HG02798 (cell line): ENCODE results near the gene NHERF1.
A peak's percentile ranks its signal among the peaks of the same experiment; 100 is the strongest.

Experiments used
- ATAC-seq: cut with Tn5 transposase; IDR thresholded peaks from one replicate; pipeline ENCODE4 v1.9.1; 2021; ENCODE audit warnings: mild to moderate bottlenecking; ENCODE audit not compliant: unreplicated experiment, poor library complexity

The NHERF1 gene

GRCh38 chr17:74764751-74765286 is 16.4 kb downstream of the NHERF1 start:
- ATAC-seq, result no peak

- no peak for ATAC-seq
Measured at GRCh38 chr17:74766413-74766812, 18.0 kb downstream of the NHERF1 start.

GRCh38 chr17:74767111-74767516 is 18.7 kb downstream of the NHERF1 start:
- ATAC-seq, result no peak

DNA sequence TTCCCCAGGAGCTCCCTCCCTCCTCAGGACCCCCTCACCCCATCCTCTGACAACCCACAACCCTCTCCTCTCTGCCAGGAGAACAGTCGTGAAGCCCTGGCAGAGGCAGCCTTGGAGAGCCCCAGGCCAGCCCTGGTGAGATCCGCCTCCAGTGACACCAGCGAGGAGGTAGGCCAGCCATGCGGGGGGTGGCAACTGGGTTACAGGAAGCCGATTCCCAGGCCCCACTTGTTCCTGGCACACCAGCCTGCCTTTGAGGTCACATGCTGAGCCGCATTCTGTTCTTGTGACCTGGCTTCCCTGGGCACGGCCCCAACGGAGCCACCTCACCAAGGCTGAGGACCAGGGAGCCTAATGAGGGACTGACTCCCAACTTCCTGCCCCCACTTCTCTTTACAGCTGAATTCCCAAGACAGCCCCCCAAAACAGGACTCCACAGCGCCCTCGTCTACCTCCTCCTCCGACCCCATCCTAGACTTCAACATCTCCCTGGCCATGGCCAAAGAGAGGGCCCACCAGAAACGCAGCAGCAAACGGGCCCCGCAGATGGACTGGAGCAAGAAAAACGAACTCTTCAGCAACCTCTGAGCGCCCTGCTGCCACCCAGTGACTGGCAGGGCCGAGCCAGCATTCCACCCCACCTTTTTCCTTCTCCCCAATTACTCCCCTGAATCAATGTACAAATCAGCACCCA is 19.8 kb downstream of the NHERF1 start:
- no peak for ATAC-seq

- no peak for ATAC-seq
Measured at GRCh38 chr17:74768763-74769114, 20.3 kb downstream of the NHERF1 start.

- no peak for ATAC-seq
Measured at GRCh38 chr17:74769266-74769855, 20.9 kb downstream of the NHERF1 start.

DNA sequence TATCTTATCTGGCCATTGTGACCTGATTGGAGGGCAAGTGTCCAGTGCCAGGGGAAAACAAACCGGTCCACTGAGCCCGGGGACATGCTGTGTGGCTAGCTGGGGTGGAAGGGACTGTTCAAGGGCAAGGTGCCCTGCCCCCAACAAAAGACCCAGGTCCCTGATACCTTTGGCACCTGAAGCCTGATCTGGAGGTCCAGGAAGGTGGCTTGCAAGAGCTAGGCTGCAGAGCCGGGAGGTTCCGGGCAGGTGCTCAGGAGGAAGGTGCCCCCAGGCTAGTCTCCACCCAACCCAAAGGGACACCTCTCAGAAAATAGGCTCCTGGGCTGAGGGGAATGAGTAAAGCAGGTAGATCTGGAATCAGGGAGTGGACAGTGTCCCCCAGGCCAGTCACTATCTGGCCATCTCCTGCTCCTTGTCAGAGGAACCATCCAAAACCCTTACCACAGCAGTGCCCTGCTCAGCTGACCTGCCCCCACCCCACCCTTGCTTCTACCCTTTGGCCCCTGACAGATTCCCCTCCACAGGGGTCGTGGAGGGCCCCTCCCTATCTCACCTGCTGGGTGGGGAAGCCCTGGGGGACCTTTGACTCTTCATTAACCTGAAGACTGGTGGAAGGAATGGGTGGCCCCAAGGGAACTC is 21.5 kb downstream of the NHERF1 start:
- ATAC-seq, result no peak

- no peak for ATAC-seq
Measured at GRCh38 chr17:74770498-74771318, 22.3 kb downstream of the NHERF1 start.

- no peak for ATAC-seq
Measured at GRCh38 chr17:74771319-74771914, 23.0 kb downstream of the NHERF1 start.

DNA sequence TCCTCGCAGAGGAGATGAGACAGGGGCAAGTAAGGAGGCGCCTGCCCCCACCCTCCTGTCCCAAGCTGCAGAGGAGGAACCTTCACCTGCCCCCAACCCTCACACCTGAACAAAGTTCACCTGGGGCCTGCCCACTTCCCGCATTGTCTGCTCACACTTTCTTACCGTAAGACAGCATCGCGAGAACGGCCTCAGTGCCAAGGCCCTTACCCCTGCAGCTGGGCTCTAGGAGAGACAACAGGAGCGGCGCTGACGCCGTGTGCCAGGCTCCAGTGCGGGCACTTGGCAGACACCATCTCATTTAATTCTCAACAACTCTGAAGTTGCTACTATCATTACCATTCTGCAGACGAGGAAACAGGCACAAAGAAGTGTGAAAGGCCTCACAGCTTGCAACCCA is 23.6 kb downstream of the NHERF1 start:
- no peak for ATAC-seq

DNA sequence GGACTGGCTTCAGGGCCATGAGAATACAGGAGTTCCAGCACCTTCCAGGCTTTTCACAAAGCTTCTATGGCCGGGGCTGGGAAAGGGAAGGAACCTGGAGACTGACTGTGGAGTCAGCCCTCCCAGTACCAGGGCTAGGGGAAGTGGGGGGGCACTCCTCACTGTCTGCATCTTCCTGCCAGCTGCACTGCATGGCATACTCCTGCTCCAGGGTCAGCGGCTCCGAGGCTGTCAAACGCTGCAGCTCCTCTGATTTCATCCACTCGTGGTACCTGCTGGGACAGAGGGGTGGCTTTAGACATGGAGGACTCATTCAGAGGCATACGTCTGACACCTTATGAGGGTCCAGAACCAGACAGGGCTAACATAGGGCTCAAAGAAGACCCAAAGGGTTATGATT is 25.0 kb downstream of the NHERF1 start:
- ATAC-seq, result no peak

GRCh38 chr17:74773871-74774286 is 25.5 kb downstream of the NHERF1 start:
- no peak for ATAC-seq

DNA sequence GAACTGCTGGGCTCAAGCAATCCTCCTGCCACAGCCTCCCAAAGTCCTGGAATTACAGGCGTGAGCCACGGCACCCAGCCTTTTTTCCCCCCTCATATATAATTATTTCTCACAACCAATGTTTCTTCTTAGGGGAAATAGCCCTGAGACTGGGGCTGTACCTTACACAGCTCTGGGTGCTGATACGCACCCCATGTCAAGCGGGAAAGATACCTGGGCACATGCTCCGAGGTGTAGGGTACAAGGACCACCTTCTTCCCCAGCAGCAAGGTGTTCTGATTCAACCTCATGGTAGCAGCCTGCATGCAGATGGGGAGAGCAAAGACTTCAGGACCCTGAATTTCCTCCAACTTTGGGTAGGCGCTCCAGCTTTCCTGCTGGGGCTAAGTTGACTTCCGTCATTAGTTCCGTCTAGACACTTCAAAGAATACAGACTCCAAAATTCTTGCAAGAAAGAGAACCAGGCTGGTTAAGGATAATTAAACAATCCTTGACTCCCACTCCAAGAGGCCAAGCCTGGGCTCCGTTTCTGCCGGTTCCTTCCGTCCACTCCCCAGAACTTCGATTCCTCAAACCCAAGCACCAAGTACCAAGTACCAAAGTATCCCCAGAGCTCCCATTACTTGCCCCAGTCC is 27.1 kb downstream of the NHERF1 start:
- no peak for ATAC-seq

- ATAC-seq, result peak; percentile 84
Measured at GRCh38 chr17:74776044-74776962, 27.9 kb downstream of the NHERF1 start, which contains the start of gene NAT9. TSS of gene NAT9 (minus strand) at chr17:74776345. CDS start at chr17:74775698, 647 bp downstream.

DNA sequence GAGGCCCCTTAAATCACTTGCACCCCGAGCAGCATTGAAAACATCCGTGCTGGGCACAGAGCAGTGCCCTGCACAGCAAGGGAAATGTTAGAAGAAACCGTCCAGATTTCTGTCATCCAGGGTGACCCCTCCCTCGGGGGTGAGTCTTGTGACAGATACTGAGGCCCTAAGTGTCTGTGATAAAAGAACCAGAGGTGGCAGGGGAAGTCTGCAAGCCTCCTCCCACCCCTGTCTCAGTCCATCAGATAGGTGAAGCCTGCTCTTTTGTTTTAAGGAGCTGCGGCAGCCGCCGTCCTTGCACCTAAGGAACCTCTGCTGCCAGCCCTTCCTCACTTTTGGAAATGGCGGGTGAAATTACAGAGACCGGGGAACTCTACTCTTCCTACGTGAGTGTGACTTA is 28.6 kb downstream of the NHERF1 start:
- ATAC-seq, result no peak

- no peak for ATAC-seq
Measured at GRCh38 chr17:74777901-74778515, 29.6 kb downstream of the NHERF1 start.

GRCh38 chr17:74778960-74779359 is 30.5 kb downstream of the NHERF1 start:
- ATAC-seq, result no peak

GRCh38 chr17:74779501-74779900 is 31.1 kb downstream of the NHERF1 start:
- no peak for ATAC-seq
